ENCODE data around the gene TCHHL1.

Gene TCHHL1

GRCh38 chr1:152067150-152067549 lies 21.7 kb downstream of the TCHHL1 start:
- H3K4me3 ChIP-seq (ENCODE audit: low read length) = no peak overlapping the region
- no peak for TF ChIP-seq ZNF274 (IDR thresholded peaks at IDR 0.05; ENCODE audit: low read depth, low read length)

- H3K4me3 ChIP-seq (ENCODE audit: low read length) = no peak overlapping the region
- no peak for TF ChIP-seq ZNF274 (IDR thresholded peaks at IDR 0.05; ENCODE audit: low read depth, low read length)
These were observed 26.9 kb downstream of the TCHHL1 start for GRCh38 chr1:152061952-152062351.

- TF ChIP-seq ZNF274 (IDR thresholded peaks at IDR 0.05; ENCODE audit: low read depth, low read length) = no peak
- H3K4me3 ChIP-seq (ENCODE audit: low read length) = no peak overlapping the region
These were observed 35.5 kb downstream of the TCHHL1 start for GRCh38 chr1:152053375-152053774.

GRCh38 chr1:152052606-152053005 lies 36.3 kb downstream of the TCHHL1 start:
- H3K4me3 ChIP-seq (ENCODE audit: low read length) = no peak overlapping the region
- no peak for TF ChIP-seq ZNF274 (IDR thresholded peaks at IDR 0.05; ENCODE audit: low read depth, low read length)

- no peak for TF ChIP-seq ZNF274 (IDR thresholded peaks at IDR 0.05; ENCODE audit: low read depth, low read length)
- H3K4me3 ChIP-seq (ENCODE audit: low read length) = no peak overlapping the region
These were observed 37.8 kb downstream of the TCHHL1 start for GRCh38 chr1:152050886-152051675.

- no peak overlapping the region for H3K4me3 ChIP-seq (ENCODE audit: low read length)
- TF ChIP-seq ZNF274 (IDR thresholded peaks at IDR 0.05; ENCODE audit: low read depth, low read length) = no peak
These were observed 39.4 kb downstream of the TCHHL1 start for GRCh38 chr1:152049291-152050083.

GRCh38 chr1:152048416-152049009 lies 40.4 kb downstream of the TCHHL1 start:
- no peak overlapping the region for H3K4me3 ChIP-seq (ENCODE audit: low read length)
- no peak for TF ChIP-seq ZNF274 (IDR thresholded peaks at IDR 0.05; ENCODE audit: low read depth, low read length)

- no peak for TF ChIP-seq ZNF274 (IDR thresholded peaks at IDR 0.05; ENCODE audit: low read depth, low read length)
- H3K4me3 ChIP-seq (ENCODE audit: low read length) = peak overlapping the region; percentile 3; the same call in 1 of the 2 replicates
These were observed 41.0 kb downstream of the TCHHL1 start for GRCh38 chr1:152047730-152048415.

- no peak for TF ChIP-seq ZNF274 (IDR thresholded peaks at IDR 0.05; ENCODE audit: low read depth, low read length)
- peak overlapping the region; percentile 3; the same call in 1 of the 2 replicates for H3K4me3 ChIP-seq (ENCODE audit: low read length)
These were observed 41.5 kb downstream of the TCHHL1 start for GRCh38 chr1:152047413-152047729.

GRCh38 chr1:152044386-152044785 lies 44.5 kb downstream of the TCHHL1 start:
- H3K4me3 ChIP-seq (ENCODE audit: low read length) = no peak overlapping the region
- TF ChIP-seq ZNF274 (IDR thresholded peaks at IDR 0.05; ENCODE audit: low read depth, low read length) = no peak

- H3K4me3 ChIP-seq (ENCODE audit: low read length) = no peak overlapping the region
These were observed 45.0 kb downstream of the TCHHL1 start for GRCh38 chr1:152043870-152044269.

GRCh38 chr1:152042030-152042429 lies 46.8 kb downstream of the TCHHL1 start:
- no peak overlapping the region for H3K4me3 ChIP-seq (ENCODE audit: low read length)
- no peak for TF ChIP-seq ZNF274 (IDR thresholded peaks at IDR 0.05; ENCODE audit: low read depth, low read length)

More at GRCh38 chr1:152043870-152044269, 45.0 kb downstream of the TCHHL1 start:
- no peak for TF ChIP-seq ZNF274 (IDR thresholded peaks at IDR 0.05; ENCODE audit: low read depth, low read length)

- no peak for TF ChIP-seq ZNF274 (IDR thresholded peaks at IDR 0.05; ENCODE audit: low read depth, low read length)
- no peak overlapping the region for H3K4me3 ChIP-seq (ENCODE audit: low read length)
These were observed 49.0 kb downstream of the TCHHL1 start for GRCh38 chr1:152039886-152040285.

- no peak for TF ChIP-seq ZNF274 (IDR thresholded peaks at IDR 0.05; ENCODE audit: low read depth, low read length)
These were observed 49.4 kb downstream of the TCHHL1 start for GRCh38 chr1:152039461-152039860.

More at GRCh38 chr1:152039461-152039860, 49.4 kb downstream of the TCHHL1 start:
- H3K4me3 ChIP-seq (ENCODE audit: low read length) = no peak overlapping the region

All from GM08714 (cell line).